ENCODE measurements around the gene PRDM5. TPM values are rescaled to one million over a fixed set of nuclear protein-coding genes. Genes with fewer than 3 reads are reported as not detected.

PRDM5 gene
- total RNA-seq, 4 donors from 2014 or later, result 17.7 to 49.9 (median 44.6) TPM

GRCh38 chr4:120897981-120898719 is 24.4 kb downstream of the PRDM5 start:
- no peak overlapping the region for H3K27ac ChIP-seq
- no peaks in the 10 kb centered on the region for H3K9me3 ChIP-seq
- H3K4me3 ChIP-seq (replicated peaks in 1 of 3), result no peak overlapping the region
- H3K4me1 ChIP-seq, result no peaks in the 10 kb centered on the region
- intact Hi-C loops (cut with DNase I), result no loop called here
- no peak for DNase-seq
- H3K27me3 ChIP-seq, result no peaks in the 10 kb centered on the region
- no peak for TF ChIP-seq CTCF (IDR thresholded peaks at IDR 0.05)
- no peak for TF ChIP-seq POLR2A (IDR thresholded peaks at IDR 0.05)
- WGBS, 2 donors, result 92 to 96% methylated on average over 4 of the region's 4 CpGs
- H3K36me3 ChIP-seq, result no peaks in the 10 kb centered on the region

- WGBS, 2 donors, result 90 to 92% methylated on average over 2 of the region's 2 CpGs
- Histone ChIP-seq H3K36me3 (no peaks in the 10 kb centered on the region), H3K4me3 (replicated peaks in 1 of 3) (no peak overlapping the region), H3K27me3 (no peaks in the 10 kb centered on the region), H3K27ac (no peak overlapping the region), H3K9me3 (no peaks in the 10 kb centered on the region), H3K4me1 (no peaks in the 10 kb centered on the region)
- TF ChIP-seq POLR2A (IDR thresholded peaks at IDR 0.05), result no peak
- TF ChIP-seq CTCF (IDR thresholded peaks at IDR 0.05), result no peak
- intact Hi-C loops (cut with DNase I), result no loop called here
- no peak for DNase-seq
These were observed 27.0 kb downstream of the PRDM5 start for GRCh38 chr4:120895554-120895953.

- H3K36me3 ChIP-seq, result no peaks in the 10 kb centered on the region
- H3K27me3 ChIP-seq, result no peaks in the 10 kb centered on the region
- H3K9me3 ChIP-seq, result no peaks in the 10 kb centered on the region
- 70 to 73% methylated on average over 2 of the region's 2 CpGs for WGBS, 2 donors
- no peak for TF ChIP-seq CTCF (IDR thresholded peaks at IDR 0.05)
- no peak for TF ChIP-seq POLR2A (IDR thresholded peaks at IDR 0.05)
- no peaks in the 10 kb centered on the region for H3K4me1 ChIP-seq
- DNase-seq, result no peak
- H3K4me3 ChIP-seq (replicated peaks in 1 of 3), result no peak overlapping the region
- H3K27ac ChIP-seq, result no peak overlapping the region
- intact Hi-C loops (cut with DNase I), result no loop called here
These were observed 29.2 kb downstream of the PRDM5 start for GRCh38 chr4:120893314-120893713.

- DNase-seq, result no peak
- Histone ChIP-seq H3K4me1 (no peaks in the 10 kb centered on the region), H3K9me3 (no peaks in the 10 kb centered on the region), H3K27me3 (no peaks in the 10 kb centered on the region), H3K4me3 (replicated peaks in 1 of 3) (no peak overlapping the region), H3K36me3 (no peaks in the 10 kb centered on the region), H3K27ac (no peak overlapping the region)
- no peak for TF ChIP-seq CTCF (IDR thresholded peaks at IDR 0.05)
- TF ChIP-seq POLR2A (IDR thresholded peaks at IDR 0.05), result no peak
- intact Hi-C loops (cut with DNase I), result no loop called here
These were observed 36.3 kb downstream of the PRDM5 start for GRCh38 chr4:120886191-120886590.

GRCh38 chr4:120881846-120882245 is 40.7 kb downstream of the PRDM5 start:
- Histone ChIP-seq H3K4me1 (no peaks in the 10 kb centered on the region), H3K27ac (no peak overlapping the region), H3K9me3 (no peaks in the 10 kb centered on the region), H3K4me3 (replicated peaks in 1 of 3) (no peak overlapping the region), H3K27me3 (no peaks in the 10 kb centered on the region), H3K36me3 (no peaks in the 10 kb centered on the region)
- intact Hi-C loops (cut with DNase I), result no loop called here
- no peak for DNase-seq
- TF ChIP-seq POLR2A (IDR thresholded peaks at IDR 0.05) (no peak), CTCF (IDR thresholded peaks at IDR 0.05) (no peak)
- 95 to 96% methylated on average over 4 of the region's 4 CpGs for WGBS, 2 donors

Data from thyroid gland (tissue), 4 donors.